Left lobe of liver (tissue), 2 donors: Measurements from ENCODE around the gene MAD1L1. TPM values are rescaled to one million over a fixed set of nuclear protein-coding genes. Genes with fewer than 3 reads are reported as not detected.
A peak's percentile ranks its signal among the peaks of the same experiment; 100 is the strongest.
"Not testable (repeated sequence)": the region's sequence is repeated elsewhere in the genome, so short reads cannot be mapped to it uniquely, and the experiment has no call there.

Experiments
- ATAC-seq: fragments of 200-7000 bp; cut with Tn5 transposase; one replicate; pipeline ENCODE4 v1.9.1; 2020; ENCODE audit warnings: mild to moderate bottlenecking, moderate library complexity
- DNase-seq: peaks from one replicate; pipeline ENCODE4 v3.0.0-alpha.2; 2020; ENCODE audit warnings: low spot score
- total RNA-seq: library from RNA; stranded (reverse); gene quantifications from one replicate; pipeline ENCODE4 v1.2.1, GENCODE V29; 2021
- donor health status: DM: no; HTN: no; CAD: no; lungs with moderate emphysema.
- donor health status: DM: no; HTN: yes; CAD: no.

MAD1L1 gene
- total RNA-seq, 1 donor from 2014 or later = 24.9 TPM

DNA sequence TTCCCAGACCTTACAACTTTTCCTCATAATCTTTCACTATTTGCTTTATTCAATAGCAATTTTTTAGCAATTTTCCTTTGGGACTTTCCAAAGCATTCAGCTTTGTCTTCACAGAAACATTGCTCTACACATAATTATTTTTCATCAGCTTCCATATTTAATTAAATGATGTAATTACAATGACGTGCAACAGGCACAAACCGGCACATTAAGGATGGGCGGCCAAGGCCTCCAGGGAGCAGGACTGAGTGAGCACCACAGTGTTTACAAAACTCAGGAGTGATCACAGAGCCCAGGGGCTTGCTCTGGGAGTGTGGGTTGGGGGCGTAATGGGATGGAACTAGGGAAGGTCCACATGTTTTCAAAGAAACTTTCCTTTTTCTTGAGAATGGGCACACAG, 69.8 kb downstream of the MAD1L1 start:
- ATAC-seq (no peak), DNase-seq (no peak)

DNA sequence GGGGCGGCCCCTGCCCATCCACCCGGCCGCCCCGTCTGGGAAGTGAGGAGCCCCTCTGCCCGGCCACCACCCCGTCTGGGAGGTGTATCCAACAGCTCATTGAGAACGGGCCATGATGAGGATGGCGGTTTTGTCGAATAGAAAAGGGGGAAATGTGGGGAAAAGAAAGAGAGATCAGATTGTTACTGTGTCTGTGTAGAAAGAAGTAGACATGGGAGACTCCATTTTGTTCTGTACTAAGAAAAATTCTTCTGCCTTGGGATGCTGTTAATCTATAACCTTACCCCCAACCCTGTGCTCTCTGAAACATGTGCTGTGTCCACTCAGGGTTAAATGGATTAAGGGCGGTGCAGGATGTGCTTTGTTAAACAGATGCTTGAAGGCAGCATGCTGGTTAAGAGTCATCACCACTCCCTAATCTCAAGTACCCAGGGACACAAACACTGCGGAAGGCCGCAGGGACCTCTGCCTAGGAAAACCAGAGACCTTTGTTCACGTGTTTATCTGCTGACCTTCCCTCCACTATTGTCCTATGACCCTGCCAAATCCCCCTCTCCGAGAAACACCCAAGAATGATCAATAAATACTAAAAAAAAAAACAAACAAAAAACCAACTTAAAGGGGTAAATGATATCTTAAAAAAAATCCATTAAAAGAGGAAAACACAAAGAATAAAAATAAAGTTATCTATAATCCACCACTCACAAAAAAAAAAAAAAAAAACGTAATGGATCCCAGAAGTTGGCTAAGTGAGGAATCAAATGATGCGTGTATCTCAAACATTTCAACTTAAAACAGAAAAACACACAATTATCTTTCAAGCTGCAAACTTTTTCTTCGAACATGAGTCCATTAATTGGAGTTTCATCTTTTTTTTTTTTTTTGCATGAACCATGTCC, 70.5 kb downstream of the MAD1L1 start:
- ATAC-seq, DNase-seq: not testable (repeated sequence)

- no peak for DNase-seq
Observed at GRCh38 chr7:2159176-2159520, 73.6 kb downstream of the MAD1L1 start.

GRCh38 chr7:2158331-2159175, 74.2 kb downstream of the MAD1L1 start:
- no peak for ATAC-seq

More at GRCh38 chr7:2159176-2159520, 73.6 kb downstream of the MAD1L1 start:
- no peak for ATAC-seq

GRCh38 chr7:2157473-2158279, 75.1 kb downstream of the MAD1L1 start:
- DNase-seq (no peak), ATAC-seq (no peak)

More at GRCh38 chr7:2158331-2159175, 74.2 kb downstream of the MAD1L1 start:
- DNase-seq = no peak

DNA sequence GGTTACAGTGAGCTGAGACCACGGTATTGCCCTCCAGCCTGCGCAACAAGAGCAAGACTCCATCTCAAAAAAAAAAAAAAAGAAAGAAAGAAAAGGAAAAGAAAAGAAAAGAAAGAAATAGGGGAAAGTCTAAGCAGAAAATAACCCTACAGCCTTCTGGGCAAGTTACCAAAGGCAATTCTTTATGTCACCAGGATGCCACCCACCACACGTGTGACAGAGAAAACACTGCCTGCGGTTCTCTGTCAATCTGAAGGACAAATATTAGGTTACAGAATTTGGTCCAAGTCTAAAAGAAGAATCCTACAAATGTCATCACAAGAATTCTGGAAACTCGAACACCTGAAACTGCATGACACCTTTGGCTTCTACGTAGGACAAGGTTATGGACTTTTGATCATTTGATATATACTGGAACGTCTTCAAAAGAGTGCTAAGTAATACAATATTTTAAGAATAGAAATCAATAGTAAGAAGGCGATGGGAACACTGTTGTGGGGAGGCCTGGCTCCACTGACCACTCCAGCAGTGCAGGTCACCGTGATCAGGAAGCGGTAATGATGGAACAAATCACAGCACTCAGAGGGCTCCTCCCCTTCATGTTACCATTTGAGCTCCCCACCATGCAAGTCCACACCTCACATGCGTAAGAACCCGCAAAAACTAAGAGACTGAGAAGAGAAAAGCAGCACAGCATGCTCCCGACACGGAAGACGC, 75.8 kb downstream of the MAD1L1 start:
- DNase-seq (no peak), ATAC-seq (no peak)

GRCh38 chr7:2154831-2155230, 77.9 kb downstream of the MAD1L1 start:
- no peak for ATAC-seq
- DNase-seq = no peak

- ATAC-seq = no peak
Observed at GRCh38 chr7:2154121-2154520, 78.6 kb downstream of the MAD1L1 start.

GRCh38 chr7:2152646-2153045, 80.1 kb downstream of the MAD1L1 start:
- no peak for DNase-seq

More at GRCh38 chr7:2154121-2154520, 78.6 kb downstream of the MAD1L1 start:
- DNase-seq = no peak

DNA sequence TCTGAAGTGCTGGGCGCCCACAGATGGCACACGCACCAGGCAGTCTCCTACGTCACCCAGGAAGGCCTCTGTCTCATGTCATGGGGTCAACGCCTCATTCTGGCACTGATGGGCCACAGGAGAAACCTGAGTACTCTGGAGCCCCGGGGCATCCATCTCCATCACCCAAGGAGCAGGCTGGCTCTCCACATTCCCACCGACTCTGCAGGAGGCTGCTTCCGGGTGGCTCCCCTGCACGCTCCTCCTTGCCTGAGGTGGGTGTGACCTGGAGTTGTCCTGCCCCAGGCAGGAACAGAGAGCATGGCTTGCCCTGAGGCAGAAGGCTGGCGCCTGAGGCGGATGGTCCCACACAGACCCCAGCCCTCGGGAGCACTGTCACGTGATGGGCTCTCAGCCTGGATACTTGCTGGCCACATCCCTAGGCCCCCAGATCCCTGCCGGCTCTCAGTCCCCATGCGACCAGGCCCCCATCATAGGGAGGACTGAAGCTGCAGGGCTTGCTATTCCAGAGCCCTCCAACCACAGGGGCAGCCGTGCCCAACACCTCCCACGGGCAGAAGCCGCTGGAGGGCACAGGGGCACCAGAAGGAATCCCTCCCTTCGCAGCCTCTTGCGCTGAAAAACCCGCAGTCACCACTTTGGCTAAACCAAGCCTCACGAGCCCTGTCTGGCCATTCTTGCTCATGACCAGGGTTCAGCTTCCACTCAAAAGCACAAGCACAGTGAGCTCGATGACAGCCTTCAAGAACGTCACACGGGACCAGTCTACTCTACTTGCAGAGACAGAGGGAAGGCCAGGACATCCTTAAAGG, 80.7 kb downstream of the MAD1L1 start:
- DNase-seq (no peak), ATAC-seq (no peak)

More at GRCh38 chr7:2152646-2153045, 80.1 kb downstream of the MAD1L1 start:
- ATAC-seq = no peak

DNA sequence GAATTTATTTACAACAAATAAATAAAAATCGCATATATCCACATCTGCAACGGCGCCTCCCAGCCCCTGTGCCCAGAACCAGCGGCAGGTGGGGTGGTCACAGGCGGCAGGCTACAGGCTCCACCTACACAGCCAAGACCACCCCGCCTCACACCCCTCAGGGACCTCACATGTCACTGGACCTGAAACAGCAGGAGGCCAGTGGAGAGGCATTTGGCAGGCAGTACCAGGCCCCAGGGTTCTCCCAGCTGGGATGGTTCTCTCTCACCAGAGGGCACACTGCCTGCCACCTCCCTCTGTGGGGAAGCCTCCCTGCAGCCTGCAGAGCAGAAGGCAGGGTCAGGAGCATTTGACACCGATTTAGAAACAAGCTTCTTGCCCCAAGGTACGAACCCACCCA, 81.5 kb downstream of the MAD1L1 start:
- DNase-seq (no peak), ATAC-seq (no peak)

- DNase-seq = no peak
- ATAC-seq = no peak
Observed at GRCh38 chr7:2150445-2150815, 82.3 kb downstream of the MAD1L1 start.

GRCh38 chr7:2149672-2150444, 82.9 kb downstream of the MAD1L1 start:
- DNase-seq = no peak

GRCh38 chr7:2148814-2149213, 83.9 kb downstream of the MAD1L1 start:
- no peak for ATAC-seq
- DNase-seq = no peak

More at GRCh38 chr7:2149672-2150444, 82.9 kb downstream of the MAD1L1 start:
- no peak for ATAC-seq

DNA sequence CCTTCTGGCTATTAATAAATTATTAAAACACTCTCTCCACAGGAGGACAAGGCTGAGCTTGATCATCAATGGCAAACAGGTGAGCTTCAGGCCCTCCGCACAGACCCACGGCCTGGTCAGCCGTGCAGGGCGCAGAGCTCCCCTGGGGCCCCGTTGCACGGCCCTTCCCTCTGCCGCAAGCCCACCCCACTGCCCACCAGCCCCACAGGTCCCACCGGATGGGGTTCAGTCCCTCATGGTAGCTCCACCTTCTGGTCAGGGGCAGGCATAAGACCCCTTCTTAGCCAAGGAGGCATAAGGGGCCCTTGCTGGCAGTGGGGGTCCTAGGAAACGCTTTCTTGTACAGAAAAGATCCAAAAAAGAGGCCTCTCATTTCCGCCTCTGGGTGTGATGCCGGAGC, 84.6 kb downstream of the MAD1L1 start:
- DNase-seq = no peak
- ATAC-seq = no peak

GRCh38 chr7:2146676-2147472, 85.9 kb downstream of the MAD1L1 start:
- ATAC-seq = peak; percentile 11
- no peak for DNase-seq

DNA sequence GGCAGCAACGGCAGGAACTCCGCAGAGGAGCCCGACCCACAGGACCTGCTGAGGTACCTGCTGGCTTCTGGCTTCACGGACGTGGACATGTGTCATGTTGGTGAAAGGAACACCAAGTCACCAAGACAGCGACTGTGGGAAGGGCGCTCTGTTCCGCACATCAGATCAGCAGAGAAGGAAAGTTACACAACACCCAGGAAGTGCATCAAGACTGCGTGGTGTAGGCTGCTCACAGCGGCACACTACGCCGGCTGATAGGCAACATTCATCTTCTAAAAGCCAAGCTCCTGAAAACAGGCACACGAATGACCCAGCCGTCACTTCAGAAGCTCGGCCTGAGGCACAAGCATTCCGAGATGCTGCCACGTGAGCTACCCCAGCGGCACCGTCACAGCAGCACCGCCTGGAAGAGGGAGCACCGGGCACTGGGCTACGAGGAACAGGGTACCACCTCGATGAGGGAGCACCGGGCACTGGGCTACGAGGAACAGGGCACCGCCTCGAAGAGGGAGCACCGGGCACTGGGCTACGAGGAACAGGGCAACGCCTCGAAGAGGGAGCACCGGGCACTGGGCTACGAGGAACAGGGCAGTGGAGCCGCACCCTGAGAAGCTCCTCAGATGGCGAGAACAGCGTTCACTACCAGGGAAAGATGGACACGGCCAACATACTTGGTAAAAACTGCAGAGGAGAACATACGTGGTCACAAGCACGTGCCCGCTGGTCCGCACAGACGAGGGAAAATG, 86.7 kb downstream of the MAD1L1 start:
- DNase-seq = no peak
- ATAC-seq = no peak
